ENCODE data around the gene PRKAG2.

DNA sequence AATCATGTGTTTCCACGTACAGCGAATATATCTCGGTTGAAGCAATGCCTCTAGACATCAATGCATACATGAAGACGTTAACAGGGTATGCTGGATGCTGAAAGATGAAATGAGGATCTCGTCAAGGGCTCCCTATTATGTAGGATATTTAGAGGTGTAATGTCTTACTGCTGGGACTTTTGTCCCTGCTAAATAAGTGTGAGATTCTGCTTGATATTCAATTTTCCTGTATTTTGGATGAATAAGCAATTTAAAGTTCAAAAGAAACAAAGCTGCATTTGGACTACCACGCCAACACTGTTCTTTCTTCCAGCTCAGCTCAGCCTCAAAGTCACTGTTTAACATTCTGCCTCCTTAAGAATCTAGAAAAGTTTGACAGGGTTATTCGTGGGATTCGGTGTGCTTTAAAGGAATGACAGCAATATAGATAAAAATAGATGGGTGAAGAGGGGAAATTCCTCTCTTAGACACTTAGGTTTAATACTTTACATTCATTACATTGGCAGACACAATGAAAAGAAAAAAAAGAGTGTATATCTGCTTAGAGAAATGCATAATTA, 247.1 kb downstream of the PRKAG2 start:
- TF ChIP-seq CTCF (IDR thresholded peaks at IDR 0.05 in 8 of 11, conservative IDR thresholded peaks at IDR 0.05 in 3 of 11), result no peak
- TF ChIP-seq POLR2A (IDR thresholded peaks at IDR 0.05), result no peak
- no peak for TF ChIP-seq POLR2AphosphoS5 (IDR thresholded peaks at IDR 0.05)
